ENCODE results near the gene PLAAT4. TPM values are rescaled to one million over a fixed set of nuclear protein-coding genes. Genes with fewer than 3 reads are reported as not detected.

The PLAAT4 gene
- total RNA-seq, 1 experiment from 2014 or later, result 157 TPM

DNA sequence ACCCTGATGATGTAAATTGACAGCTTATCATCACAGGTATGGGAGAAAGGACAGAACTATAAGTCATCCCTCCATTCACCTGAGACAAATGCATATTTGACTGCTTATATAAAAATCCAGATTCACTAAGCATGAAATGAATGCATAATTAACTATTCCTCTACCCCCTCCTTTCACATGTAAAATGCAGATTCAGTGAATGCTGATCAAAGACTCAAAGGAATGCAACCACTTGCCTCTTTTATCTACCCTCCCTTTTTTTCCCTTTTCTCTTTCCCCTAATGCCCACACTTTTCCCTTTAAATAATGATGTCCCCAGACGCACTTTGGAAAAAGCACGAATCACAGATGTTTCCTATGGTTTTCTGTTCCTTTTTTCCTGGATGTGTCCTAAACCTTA lies 4.5 kb upstream of the PLAAT4 start:
- intact Hi-C loops (cut with micrococcal nuclease; ENCODE audit: unreplicated experiment), result loop anchor here (5.0 kb wide), 2 partner anchors 50 to 100 kb away; no protein-coding TSS in a partner anchor
- H3K4me3 Mint-ChIP-seq (ENCODE audit: low read depth, unreplicated experiment), result peak overlapping the region; percentile 27
- peaks cover 43% of the 10 kb centered on the region for H3K36me3 Mint-ChIP-seq (ENCODE audit: insufficient read depth, unreplicated experiment)
- CTCF ChIA-PET, result no interaction called here
- BruUV-seq (replicated peaks), result no TSS peak
- peaks cover 70% of the 10 kb centered on the region for H3K4me1 Mint-ChIP-seq (ENCODE audit: low read depth, unreplicated experiment)
- peak overlapping the region; percentile 84 for H3K27ac Mint-ChIP-seq (ENCODE audit: unreplicated experiment)
- DNase-seq, result no peak
- no peaks in the 10 kb centered on the region for H3K27me3 Mint-ChIP-seq (ENCODE audit: unreplicated experiment)
- no peaks in the 10 kb centered on the region for H3K9me3 Mint-ChIP-seq (ENCODE audit: low read depth, unreplicated experiment)
- TF ChIP-seq, protein P1, sequence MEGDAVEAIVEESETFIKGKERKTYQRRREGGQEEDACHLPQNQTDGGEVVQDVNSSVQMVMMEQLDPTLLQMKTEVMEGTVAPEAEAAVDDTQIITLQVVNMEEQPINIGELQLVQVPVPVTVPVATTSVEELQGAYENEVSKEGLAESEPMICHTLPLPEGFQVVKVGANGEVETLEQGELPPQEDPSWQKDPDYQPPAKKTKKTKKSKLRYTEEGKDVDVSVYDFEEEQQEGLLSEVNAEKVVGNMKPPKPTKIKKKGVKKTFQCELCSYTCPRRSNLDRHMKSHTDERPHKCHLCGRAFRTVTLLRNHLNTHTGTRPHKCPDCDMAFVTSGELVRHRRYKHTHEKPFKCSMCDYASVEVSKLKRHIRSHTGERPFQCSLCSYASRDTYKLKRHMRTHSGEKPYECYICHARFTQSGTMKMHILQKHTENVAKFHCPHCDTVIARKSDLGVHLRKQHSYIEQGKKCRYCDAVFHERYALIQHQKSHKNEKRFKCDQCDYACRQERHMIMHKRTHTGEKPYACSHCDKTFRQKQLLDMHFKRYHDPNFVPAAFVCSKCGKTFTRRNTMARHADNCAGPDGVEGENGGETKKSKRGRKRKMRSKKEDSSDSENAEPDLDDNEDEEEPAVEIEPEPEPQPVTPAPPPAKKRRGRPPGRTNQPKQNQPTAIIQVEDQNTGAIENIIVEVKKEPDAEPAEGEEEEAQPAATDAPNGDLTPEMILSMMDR (IDR thresholded peaks at IDR 0.05; ENCODE audit: unreplicated experiment), result no peak

DNA sequence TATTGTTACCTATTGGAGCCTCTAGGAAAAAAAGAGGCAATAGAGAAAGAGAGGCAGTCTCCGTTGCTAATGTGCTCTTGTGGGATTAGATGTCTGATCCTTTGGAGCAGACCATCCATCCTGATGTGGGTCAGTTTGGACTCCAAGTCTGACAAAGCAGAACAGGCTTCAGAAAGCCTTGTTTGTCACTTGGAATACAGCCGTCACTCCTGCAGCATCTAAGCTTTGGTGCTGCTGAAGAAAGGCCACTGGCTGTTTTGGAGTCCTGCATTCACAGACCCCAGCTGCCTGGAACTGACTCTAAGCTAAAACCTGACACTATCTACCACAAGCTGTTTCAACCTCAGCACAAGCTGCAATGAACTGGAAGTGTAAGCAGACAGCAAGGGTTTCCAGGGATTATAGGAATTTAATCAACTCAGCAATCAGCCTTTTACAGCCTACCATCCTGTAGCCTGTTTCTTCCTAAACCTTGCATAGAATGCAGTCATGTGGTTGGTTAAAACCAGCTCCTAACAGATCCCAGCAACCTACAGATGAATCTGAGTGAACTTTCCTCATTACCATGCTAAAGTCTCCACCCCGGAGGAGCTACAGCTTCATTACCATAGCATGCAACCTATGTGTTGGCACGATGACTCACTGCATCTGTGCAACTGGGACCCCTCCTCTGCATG lies 3.7 kb upstream of the PLAAT4 start:
- intact Hi-C loops (cut with micrococcal nuclease; ENCODE audit: unreplicated experiment), result loop anchor here (5.0 kb wide), 2 partner anchors 49 to 99 kb away; no protein-coding TSS in a partner anchor
- CTCF ChIA-PET, result interaction anchor here (1.0 to 1.2 kb wide), 2 partner anchors 18 to 54 kb away, joined by 3 to 4 read pairs; no protein-coding TSS in a partner anchor
- DNase-seq, result no peak
- H3K36me3 Mint-ChIP-seq (ENCODE audit: insufficient read depth, unreplicated experiment), result peaks cover 44% of the 10 kb centered on the region
- H3K9me3 Mint-ChIP-seq (ENCODE audit: low read depth, unreplicated experiment), result no peaks in the 10 kb centered on the region
- no peaks in the 10 kb centered on the region for H3K27me3 Mint-ChIP-seq (ENCODE audit: unreplicated experiment)
- TF ChIP-seq, protein P1 (IDR thresholded peaks at IDR 0.05; ENCODE audit: unreplicated experiment), result no peak
- BruUV-seq (replicated peaks), result no TSS peak
- H3K4me1 Mint-ChIP-seq (ENCODE audit: low read depth, unreplicated experiment), result peaks cover 72% of the 10 kb centered on the region
- H3K27ac Mint-ChIP-seq (ENCODE audit: unreplicated experiment), result peak overlapping the region; percentile 84
- H3K4me3 Mint-ChIP-seq (ENCODE audit: low read depth, unreplicated experiment), result peak overlapping the region; percentile 32

DNA sequence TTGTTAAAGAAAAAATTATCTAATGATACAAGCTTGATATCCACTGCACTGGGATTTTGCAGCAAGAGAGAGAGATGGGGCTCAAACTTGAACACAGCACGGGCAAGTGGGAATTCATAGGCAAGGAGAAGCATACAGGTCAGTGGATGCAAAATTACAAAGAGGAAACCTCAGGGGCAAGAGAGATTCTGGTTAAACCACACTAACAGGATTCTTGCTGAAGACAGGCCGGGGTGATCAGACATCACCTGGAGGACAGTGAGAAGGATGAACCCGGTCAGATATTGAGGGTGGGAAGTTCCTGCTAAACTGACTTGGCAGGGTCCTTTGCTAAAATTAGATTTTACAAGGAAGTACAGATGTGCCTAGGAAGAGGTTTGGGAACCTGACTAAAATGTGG lies 2.5 kb upstream of the PLAAT4 start:
- Mint-ChIP-seq H3K36me3 (ENCODE audit: insufficient read depth, unreplicated experiment) (peaks cover 45% of the 10 kb centered on the region), H3K27me3 (ENCODE audit: unreplicated experiment) (no peaks in the 10 kb centered on the region), H3K4me1 (ENCODE audit: low read depth, unreplicated experiment) (peaks cover 65% of the 10 kb centered on the region), H3K27ac (ENCODE audit: unreplicated experiment) (peak overlapping the region; percentile 84), H3K9me3 (ENCODE audit: low read depth, unreplicated experiment) (no peaks in the 10 kb centered on the region), H3K4me3 (ENCODE audit: low read depth, unreplicated experiment) (no peak overlapping the region)
- DNase-seq, result no peak
- CTCF ChIA-PET, result interaction anchor here (1.2 kb wide), 1 partner anchor 17 kb away, joined by 3 read pairs; no protein-coding TSS in a partner anchor
- TF ChIP-seq, protein P1 (IDR thresholded peaks at IDR 0.05; ENCODE audit: unreplicated experiment), result no peak
- intact Hi-C loops (cut with micrococcal nuclease; ENCODE audit: unreplicated experiment), result loop anchor here (5.0 kb wide), 2 partner anchors 48 to 98 kb away; no protein-coding TSS in a partner anchor
- BruUV-seq (replicated peaks), result no TSS peak

DNA sequence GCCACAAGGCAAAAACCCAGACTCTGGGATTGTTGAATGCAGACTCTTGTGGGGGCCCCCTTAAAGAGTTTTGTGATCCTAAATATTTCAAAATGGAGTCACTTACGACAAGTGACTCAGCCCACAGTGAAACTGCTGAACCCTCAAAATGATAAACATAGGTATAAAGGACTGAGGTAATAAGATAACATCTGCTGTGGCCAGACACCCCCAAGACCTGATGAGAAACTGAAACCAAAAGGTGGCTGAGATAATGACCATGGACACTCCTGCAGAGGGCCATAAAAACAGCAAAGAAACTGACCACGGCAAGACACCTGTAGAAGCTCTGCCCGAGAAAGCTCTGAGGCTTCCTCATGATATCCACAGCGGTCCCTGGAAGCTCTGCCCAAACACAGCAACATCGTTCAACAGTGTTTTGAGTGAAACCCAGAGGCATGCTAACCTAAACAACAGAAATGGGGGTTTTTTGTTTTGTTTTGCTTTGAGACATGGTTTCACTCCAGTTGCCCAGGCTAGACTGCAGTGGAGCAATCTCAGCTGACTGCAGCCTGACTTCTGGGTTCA lies 1.6 kb upstream of the PLAAT4 start:
- TF ChIP-seq, protein P1 (IDR thresholded peaks at IDR 0.05; ENCODE audit: unreplicated experiment), result no peak
- intact Hi-C loops (cut with micrococcal nuclease; ENCODE audit: unreplicated experiment), result loop anchor here (5.0 kb wide), 2 partner anchors 47 to 97 kb away; no protein-coding TSS in a partner anchor
- no peak for DNase-seq
- no peak overlapping the region for H3K27ac Mint-ChIP-seq (ENCODE audit: unreplicated experiment)
- no TSS peak for BruUV-seq (replicated peaks)
- CTCF ChIA-PET, result no interaction called here
- peaks cover 38% of the 10 kb centered on the region for H3K36me3 Mint-ChIP-seq (ENCODE audit: insufficient read depth, unreplicated experiment)
- no peaks in the 10 kb centered on the region for H3K27me3 Mint-ChIP-seq (ENCODE audit: unreplicated experiment)
- no peak overlapping the region for H3K4me3 Mint-ChIP-seq (ENCODE audit: low read depth, unreplicated experiment)
- peaks cover 56% of the 10 kb centered on the region for H3K4me1 Mint-ChIP-seq (ENCODE audit: low read depth, unreplicated experiment)
- H3K9me3 Mint-ChIP-seq (ENCODE audit: low read depth, unreplicated experiment), result no peaks in the 10 kb centered on the region
